Umbilical cord (tissue), 2 donors: ENCODE measurements around the gene IFIT3. TPM values are rescaled to one million over a fixed set of nuclear protein-coding genes. Genes with fewer than 3 reads are reported as not detected.

Source experiments
- DNase-seq: peaks from one replicate; pipeline ENCODE4 v3.0.0-alpha.2; 2015; ENCODE audit warnings: low spot score
- total RNA-seq: library from RNA; depleted of rRNA; stranded (reverse); fragments of >200 nt; gene quantifications from one replicate; pipeline ENCODE4 v1.2.3, GENCODE V29; 2014; ENCODE audit warnings: low replicate concordance; ENCODE audit not compliant: insufficient read depth

Gene IFIT3
- total RNA-seq, 1 donor from 2014 or later = 16.1 TPM

DNA sequence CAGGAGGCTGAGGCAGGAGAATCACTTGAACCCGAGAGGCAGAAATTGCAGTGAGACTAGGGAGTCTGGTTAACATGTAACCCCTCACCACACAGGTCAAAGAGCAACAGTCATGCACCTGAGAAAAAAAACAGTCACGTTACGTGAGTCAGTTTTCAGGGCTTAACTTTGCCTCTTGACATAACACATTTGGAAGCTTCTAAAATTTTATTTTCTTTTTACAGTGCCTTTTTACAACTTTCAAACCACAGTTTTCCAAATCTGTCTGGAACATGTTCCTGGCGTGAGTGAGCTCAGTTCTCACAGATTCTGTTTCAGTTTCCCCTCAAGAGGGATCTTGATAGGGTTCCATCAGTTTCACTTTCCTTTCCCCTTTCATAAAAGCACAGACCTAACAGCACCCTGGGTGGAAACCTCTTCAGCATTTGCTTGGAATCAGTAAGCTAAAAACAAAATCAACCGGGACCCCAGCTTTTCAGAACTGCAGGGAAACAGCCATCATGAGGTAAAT is 4.4 kb downstream of the IFIT3 start:
- DNase-seq = peak; percentile 81

DNA sequence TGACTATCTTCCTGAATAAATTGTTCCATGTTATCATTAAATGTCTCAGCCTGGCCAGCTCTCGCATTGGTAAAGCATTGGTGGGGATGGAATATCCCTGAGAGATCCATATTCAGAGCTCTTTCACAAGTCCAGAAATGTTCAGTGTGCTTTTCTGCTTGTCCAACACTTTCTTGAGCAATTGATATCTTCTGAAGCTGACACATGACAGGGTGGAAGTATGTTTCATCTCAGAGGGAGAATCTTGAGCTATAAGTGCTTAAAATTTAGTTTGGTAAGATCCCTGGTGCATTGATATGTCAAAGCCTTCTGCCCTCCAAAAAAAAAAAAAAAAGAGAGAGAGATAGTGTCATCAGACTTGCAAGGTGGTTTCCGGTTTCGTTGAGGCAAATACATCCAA is 7.4 kb downstream of the IFIT3 start:
- no peak for DNase-seq

DNA sequence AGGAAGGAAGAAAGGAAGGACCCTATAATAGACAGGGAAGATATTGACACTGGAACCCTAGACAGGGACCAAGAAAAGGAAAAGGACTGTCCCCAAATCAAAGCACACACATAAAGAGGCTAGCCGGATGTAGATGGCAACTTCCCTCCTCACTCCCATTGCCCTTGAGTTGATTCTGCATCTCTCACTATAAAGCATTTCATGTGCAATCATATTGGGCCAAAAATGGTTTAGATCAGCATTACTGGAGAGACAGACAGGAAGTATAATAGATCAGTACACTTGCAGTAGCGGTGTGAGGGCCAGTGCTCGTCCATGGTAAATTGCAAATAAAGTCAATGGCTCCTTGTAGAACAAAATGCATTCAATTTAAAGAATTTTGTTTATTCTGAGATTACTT is 8.4 kb downstream of the IFIT3 start:
- no peak for DNase-seq

DNA sequence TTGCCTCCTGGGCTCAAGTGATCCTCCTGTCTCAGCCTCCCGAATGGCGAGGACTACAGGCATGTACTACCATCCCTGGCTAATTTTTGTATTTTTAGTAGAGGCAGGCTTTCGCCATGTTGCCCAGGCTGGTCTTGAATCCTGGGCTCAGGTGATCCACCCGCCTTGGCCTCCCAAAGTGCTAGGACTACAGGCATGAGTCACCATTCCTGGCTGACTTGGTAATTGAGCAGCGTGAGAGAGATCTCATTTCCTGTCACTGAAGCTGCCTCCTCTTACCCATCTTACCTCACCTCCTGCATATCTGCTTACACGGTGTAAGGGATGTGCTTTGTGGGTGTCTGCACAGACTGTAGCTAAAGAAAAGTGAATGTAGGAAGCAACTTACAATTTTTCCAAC is 9.7 kb downstream of the IFIT3 start:
- no peak for DNase-seq

DNA sequence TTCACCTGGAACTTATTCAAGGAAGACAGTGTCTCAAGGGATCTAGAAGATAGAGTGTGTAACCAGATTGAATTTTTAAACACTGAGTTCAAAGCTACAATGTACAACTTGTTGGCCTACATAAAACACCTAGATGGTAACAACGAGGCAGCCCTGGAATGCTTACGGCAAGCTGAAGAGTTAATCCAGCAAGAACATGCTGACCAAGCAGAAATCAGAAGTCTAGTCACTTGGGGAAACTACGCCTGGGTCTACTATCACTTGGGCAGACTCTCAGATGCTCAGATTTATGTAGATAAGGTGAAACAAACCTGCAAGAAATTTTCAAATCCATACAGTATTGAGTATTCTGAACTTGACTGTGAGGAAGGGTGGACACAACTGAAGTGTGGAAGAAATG is 10.9 kb downstream of the IFIT3 start:
- no peak for DNase-seq

DNA sequence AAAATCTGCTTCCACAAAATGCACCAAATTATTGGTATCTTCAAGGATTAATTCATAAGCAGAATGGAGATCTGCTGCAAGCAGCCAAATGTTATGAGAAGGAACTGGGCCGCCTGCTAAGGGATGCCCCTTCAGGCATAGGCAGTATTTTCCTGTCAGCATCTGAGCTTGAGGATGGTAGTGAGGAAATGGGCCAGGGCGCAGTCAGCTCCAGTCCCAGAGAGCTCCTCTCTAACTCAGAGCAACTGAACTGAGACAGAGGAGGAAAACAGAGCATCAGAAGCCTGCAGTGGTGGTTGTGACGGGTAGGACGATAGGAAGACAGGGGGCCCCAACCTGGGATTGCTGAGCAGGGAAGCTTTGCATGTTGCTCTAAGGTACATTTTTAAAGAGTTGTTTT is 12.1 kb downstream of the IFIT3 start:
- DNase-seq = no peak

DNA sequence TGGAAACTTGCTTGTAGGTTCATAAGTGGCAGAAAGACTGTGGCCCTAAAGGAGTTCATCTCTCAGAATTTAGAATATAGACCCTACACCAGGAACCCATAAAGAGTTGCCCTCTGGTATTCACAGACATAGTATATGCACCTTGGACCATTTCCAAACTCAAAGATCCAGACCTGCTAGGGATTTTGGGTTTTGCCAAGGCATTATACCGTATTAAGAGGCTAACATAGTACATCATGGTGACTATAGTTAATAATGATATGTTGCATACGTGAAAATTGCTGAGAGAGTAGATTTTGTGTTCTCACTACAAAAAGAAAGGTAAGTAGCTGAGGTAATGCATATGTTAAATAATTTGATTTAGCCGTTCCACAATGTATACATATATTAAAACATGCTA is 13.9 kb downstream of the IFIT3 start:
- peak; percentile 14 for DNase-seq

DNA sequence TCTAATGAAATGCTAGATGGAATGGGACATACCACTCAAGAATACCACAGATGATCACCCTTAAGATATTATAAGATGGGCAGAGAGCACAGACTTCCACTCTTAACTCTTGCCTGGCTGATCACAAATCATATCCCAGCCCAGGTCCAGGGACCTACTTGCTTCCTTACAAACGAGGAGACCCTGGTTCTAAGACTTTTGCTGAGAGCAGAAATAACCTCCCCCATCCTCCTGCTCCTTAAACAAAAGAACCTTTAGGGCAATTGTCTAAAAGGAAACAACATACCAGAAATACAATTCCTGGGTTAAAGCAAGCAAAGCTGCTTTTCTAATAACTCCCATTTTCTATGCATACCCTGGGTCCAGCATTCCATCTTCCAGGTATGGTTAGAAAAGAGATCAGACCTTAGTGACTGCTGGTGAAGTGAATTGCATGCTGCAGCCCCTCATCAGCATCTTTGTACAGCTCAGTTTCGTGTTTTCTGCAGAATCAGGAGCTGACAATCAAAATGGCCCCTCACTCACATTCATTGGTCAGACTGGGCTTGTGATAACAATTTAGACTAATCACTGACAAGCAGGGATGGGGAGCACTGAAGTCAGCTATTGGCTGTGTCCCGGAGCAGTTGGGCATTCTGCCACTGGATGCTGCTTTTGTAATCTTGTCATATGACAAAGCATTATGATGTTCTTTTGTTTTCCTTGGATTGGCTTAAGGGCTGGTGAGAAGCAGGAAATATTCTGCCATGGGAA is 14.6 kb downstream of the IFIT3 start:
- no peak for DNase-seq

DNA sequence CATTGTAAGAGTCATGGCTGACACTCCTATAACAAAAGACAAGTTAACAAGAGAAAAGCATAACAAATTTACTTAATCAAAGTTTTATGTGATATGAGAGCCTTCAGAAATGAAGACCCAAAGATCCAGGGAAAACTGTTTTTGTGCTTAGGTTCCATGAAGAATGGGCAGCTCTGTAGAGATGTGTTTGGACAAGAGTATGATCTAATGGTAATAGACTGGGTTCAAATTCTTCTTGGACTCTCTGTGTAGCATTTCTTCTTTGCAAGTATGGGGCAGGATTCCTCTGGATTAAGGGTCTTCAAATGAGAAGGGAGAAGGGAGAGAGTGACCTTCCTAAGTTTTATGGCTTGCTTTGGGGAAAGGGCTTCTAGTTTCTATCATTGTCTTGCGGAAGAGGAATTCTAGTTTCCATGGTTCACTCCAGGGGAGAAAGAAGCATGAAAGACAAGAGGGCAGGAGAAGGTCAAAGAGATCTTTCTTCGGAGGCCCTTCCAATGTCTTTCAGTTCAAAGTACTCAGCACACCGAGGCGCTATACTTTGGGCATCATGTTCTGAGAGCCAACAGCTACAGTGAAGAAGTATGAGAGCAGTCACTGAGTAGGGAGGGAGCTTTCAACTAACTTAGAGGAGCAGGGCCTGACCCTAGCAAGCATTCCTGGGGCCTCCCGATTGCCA is 15.4 kb downstream of the IFIT3 start:
- no peak for DNase-seq

DNA sequence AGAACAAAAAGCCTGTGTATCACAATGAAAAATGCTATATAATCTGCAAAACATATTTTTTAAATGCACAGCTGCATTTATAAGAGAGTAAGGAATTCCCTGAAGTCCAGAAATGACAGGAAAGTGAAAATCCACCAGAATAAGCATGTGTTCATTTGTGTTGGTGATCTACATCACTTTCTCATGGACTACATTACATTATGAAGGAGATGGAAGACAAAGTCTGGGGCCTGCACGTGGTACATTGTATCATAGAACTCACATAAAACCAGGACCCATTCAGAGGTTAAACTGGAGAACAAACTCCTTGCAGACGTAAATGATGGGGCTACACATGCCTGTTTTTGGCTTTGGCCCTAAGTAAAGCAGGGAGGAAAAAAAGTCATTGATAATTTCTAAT is 16.4 kb downstream of the IFIT3 start:
- DNase-seq = no peak

DNA sequence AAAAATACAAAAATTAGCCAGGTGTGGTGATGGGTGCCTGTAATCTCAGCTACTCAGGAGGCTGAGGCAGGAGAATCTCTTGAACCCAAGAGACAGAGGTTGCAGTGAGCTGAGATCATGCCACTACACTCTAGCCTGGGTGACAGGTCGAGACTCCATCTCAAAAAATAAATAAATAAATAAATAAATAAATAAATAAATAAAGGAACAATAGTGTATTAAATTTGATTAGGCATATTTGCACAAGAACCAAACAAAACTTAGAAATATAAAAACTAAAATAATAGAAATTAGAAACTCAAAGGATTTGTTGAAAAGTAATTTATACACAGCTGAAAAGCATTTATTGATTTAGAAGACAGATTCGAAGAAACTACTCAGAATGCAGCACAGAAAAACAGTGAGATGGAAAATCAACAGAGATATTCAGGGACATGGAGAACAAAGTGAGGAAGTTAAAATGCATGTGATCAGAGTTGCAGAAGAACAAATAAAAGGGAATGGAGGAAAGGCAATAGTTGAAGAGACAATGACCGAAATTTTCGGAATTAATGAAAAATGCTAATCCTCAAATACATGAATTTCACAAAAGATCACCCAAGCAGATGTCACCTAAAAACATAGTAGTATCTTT is 17.7 kb downstream of the IFIT3 start:
- no peak for DNase-seq

DNA sequence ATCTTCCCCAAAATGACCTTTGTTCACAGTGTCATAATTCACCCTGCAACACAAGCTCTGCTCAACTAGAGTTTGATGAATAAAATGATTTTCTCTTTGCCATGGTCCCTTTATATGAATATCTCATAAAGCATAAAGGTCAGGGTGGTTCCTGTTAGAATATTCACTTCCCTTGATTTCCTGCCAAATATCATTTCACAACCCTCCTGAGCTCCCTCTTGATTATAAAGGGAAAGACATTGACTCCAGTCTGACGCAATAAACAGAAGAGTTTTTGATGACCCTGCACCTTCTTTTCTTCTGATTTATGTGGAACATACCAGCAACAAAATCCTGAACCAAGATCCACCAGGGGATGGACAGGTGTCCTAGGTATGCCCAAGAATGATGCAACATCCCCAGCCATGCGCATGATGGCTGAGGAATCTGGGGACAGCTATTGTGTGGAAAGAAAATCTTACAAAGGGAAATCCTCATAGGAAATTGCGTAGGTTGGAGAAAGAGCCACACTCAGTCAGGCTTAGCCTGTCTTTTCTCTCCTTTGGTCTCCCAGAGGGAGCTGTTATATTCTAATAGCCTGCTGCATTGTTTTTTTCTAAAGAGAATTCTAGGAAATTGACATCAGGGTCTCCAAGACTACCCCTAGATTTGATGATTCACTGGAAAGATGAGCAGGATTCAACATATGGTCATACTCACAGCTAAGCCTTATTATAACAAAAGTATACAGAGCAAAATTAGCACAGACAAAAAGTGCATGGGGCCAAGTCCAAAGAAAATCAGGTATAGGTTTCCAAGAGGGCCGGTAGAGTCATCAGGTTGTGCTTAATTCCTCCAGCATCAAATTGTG is 18.8 kb downstream of the IFIT3 start:
- DNase-seq = peak; percentile 47

DNA sequence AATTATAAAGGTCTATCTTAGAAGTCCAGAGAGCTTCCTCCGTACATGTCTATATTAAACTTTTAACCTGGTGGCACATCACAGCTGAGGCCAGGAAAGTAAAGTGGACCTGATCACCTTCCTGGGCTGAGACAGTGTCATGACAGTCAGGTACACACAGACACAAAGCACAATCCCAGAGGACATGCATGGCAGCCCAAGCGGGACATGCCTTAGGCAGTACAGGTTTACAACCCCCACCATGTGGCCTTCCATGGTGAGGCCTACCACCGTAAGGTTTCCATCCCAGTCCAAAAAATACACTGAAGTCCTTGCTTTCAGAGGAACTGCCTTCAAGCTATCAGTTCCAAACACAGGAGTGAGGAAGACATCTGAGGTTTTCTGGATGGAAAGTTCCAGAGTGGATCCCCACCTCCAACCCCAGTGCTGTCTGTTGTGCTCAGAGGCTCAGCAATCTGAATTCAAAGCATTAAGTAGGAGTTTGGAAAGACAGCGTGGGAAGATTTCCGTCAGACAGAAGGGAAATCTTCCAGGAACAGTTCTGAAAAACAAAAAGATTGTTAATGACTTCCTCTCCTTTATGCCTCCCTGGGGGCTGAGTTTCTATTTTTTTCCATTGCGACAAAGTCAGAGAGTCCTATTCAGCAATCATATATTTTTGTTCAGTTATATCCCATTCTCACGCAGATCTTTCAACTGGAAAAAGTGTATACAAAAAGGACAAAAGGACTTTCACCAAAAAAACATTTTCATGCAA is 20.1 kb downstream of the IFIT3 start:
- peak; percentile 35 for DNase-seq

DNA sequence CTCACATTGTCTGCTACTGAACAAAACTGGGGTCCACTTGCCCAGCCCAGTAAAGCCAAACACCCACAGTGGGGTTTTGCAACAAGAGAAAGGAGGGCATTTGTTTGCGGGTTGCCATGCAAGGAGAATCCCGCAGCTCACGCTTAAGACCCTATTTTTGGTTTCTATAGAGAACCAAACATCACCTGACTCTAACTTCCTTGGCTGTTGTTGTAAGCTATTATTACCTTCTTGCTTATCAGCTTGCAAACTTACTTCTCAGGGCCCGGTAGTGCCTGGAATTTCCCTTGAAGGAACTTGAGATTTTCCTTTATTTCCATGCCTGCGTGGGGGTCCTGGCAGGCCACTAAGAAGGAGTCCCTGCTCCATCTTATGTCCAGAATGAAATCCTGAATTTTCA is 20.7 kb downstream of the IFIT3 start:
- peak; percentile 13 for DNase-seq

DNA sequence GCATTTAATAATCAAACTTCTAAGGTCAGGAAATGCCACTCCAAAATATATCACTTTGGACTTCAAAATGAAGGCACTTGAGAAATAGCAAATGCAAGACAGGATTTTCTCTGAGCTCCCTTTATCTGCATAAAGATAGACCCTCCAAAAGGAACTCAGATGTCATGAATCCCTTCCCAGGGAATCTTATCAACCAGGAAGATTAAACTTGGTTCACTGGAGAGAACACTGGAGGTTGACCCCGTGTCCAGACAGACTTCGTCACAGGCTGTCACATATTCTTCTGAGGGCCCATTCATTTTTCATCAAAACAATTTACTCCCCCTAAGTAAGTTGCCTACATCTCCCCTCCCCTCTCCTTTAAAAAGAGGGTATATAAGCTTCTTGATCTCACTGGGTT is 21.2 kb downstream of the IFIT3 start:
- DNase-seq = peak; percentile 81

DNA sequence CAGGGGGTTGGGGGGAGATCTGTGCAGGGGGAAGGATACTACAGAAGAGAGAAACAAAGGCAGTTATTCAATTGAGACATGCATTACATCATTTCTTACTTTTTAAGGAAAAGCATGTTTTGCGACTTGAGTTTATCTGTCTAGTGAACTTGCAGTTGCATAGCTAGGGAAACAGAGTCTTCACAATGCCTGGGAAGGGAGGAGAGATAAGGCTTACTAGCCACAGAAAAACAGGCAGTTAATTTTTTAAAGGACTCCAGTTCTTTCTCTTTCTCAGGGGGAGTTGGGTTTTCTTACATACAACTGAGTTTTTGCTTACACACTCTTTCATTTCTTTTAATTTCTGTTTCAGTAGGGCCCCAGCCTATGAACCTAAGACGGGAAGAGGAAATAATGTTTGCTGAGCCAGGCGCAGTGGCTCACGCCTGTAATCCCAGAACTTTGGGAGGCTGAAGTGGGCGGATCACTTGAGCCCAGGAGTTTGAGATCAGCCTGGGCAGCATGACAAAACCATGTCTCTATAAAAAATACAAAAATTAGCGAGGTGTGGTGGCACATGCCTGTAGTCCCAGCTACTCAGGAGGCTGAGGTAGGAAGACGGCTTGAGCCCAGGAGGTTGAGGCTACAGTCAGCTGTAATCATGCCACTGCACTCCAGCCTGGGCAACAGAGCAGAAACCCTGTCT is 23.0 kb downstream of the IFIT3 start:
- peak; percentile 82 for DNase-seq

DNA sequence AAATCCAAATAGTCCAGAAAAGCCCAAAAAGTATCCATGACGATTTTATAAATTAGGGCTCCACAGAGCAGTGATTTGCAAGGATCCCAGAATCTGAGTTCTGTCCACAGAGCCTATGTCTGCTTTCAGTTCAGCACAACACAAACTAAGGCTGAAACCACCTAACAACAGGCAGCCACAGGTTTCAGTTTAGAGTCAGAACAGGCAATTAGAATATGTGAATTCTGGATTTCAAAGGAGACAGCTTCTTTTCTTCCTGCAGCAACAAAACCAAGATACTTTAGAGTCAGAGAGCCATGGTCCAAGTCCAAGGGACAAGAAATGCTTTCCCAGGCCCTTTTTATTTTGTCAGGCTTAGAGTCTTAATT is 23.6 kb downstream of the IFIT3 start:
- DNase-seq = peak; percentile 71

DNA sequence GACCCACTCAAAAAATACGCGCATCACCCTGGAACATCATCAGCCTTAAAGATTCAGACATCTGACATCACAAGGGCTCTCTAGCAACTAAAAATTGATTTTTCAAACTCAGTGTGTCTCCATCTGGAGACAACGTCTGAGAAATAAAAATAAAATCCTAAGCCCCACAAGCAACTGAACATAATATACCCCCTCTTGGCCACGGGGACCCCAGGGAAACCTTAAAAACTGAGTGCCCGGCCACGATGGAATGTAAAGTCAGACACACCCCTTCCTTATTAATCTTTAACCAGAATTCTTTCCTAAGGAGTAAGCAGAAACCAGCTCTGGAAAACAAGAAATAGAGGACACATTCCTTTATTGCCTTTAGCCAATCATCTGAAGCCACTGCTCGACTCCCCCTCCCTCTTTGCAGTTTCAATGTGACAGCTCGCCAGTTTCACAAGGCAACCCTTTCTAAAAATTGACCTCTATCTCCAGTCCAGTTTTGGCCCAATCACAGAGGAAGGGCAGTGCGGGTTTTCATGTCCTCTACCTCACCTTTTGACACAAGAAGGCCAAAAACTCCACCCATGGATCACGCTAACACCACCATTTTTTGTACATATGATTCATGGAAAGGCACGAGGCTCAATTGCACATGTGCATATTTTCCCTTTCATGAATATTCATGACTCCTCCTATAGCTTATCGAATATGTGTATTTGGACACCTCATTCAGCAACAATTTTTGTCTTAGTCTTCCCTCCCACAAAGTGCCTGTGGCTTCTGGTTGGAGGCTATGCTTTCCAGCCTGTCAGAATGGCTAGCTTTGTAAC is 24.2 kb downstream of the IFIT3 start:
- peak; percentile 72 for DNase-seq

DNA sequence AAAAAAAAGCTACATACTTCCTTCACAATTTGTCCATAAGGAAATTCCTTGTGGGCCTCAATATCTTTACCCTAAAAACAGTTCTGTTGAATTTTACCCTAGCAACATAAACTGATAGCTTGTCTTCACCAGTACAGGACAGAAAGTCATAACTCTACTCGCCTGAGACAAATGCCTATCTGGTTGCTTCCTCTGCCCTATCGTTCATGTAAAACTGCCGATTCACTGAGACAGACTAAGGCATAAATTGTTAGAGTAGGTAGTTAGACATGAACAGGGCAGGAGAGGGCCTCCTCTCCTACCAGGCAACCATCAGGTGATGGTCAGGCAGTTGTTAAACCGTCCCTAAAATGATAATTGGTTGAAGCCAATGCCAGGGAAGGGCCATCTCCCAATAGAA is 25.0 kb downstream of the IFIT3 start:
- DNase-seq = no peak
